GM18909 (cell line): ENCODE results near the gene BRWD1.
"Not testable (repeated sequence)": the region's sequence is repeated elsewhere in the genome, so short reads cannot be mapped to it uniquely, and the experiment has no call there.

Experiments used
- ATAC-seq: cut with Tn5 transposase; IDR thresholded peaks from one replicate; pipeline ENCODE4 v1.9.1; 2021; ENCODE audit warnings: mild to moderate bottlenecking; ENCODE audit not compliant: unreplicated experiment, poor library complexity

Gene BRWD1

DNA sequence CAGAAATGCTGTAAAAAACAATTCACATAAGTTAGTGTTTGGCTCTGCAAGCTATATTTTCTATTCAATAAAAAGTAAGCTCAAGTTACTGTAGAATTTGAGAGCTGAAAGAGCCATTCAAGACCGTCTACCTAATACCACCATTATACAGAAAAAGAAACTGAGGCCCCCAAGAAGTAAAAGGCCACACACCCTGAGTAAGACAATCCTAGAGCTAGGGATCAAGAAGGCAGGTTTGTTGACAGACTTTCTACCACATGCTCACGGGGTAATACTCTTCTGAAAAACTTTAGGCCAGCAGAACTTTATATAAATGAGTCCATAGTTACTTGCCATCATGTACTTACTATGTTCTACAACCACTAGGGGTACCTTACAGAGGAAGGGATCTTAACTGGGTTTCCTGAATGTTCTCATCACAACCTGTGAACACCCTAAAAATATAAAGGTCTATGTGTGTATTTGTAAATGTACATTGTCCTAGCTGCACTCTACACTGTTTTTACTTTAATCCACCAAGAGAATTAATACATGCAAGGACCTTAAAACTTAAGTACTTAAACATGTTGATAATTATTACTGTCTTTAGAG is 132.9 kb downstream of the BRWD1 start:
- no peak for ATAC-seq

DNA sequence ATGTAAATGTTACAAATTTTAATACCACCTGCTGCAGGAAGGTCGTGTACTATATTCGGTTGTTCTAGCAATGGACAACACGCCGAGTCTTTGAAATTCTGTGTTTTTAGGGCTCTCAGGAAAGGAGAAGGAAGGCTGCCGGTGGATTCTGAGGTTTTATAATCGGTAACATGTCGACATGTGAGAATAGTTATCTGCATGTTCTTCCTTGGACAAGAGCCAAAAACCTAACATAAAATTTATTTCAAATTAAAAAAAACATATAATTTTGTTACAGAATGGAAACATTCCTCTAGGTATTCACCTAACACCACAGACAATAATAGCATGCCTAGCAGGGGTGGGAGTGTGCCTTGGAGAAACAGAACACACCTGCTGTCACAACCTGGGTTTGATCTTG is 135.0 kb downstream of the BRWD1 start:
- no peak for ATAC-seq

DNA sequence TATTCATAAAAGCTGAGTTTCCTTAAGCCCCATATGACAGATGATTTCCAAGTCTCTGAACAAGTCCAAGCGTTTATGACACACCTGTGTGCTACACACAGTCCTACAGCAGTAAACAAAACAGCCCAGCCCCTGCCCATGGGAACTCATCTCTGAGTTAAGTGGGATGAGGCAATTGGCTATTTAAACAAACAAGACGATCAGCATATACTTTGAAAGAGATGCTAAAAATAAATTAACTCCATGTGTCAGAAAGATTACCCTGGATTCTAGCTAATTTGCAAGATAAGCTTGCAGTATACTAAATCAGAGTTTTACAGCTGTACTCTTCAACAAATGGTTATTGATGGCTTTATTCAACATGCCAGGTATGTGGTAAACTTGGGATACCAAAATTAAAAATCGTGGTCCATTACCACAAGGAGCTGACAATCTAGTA is 137.1 kb downstream of the BRWD1 start:
- no peak for ATAC-seq

DNA sequence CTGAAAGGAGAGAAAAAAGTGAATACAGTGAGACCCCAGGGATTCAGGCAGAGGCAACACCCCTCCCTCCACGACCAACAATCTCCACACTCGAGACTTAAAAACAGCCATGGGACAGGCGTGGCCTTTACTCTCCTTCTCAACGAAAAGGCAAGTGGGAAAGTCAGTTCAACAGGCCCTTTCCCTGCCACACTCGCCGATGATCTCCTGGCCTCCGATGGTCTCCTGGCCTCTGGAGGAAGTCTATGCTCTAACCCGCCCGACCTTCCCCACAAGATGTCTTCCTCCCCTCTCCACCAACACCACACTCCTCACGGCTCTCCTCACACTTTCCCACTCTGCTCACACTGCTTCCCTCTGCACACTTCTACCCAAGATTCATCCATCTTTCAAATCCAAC is 137.8 kb downstream of the BRWD1 start:
- ATAC-seq, result no peak

DNA sequence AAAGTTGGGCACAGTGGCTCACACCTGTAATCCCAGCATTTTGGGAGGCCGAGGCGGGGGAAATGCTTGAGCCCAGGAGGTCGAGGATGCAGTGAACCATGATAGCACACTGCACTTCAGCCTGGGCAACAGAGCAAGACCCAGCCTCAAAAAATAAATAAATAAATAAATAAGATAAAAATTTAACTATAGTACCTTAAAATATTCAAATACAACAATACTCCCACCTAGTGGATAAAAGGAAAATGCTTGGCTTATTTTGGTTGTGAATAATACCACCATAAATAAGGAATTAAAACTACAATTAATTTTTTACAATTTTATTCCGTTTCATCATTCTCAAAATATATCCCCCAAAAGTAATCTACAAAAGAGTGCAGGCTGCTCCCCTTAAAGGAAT is 138.3 kb downstream of the BRWD1 start:
- no peak for ATAC-seq

DNA sequence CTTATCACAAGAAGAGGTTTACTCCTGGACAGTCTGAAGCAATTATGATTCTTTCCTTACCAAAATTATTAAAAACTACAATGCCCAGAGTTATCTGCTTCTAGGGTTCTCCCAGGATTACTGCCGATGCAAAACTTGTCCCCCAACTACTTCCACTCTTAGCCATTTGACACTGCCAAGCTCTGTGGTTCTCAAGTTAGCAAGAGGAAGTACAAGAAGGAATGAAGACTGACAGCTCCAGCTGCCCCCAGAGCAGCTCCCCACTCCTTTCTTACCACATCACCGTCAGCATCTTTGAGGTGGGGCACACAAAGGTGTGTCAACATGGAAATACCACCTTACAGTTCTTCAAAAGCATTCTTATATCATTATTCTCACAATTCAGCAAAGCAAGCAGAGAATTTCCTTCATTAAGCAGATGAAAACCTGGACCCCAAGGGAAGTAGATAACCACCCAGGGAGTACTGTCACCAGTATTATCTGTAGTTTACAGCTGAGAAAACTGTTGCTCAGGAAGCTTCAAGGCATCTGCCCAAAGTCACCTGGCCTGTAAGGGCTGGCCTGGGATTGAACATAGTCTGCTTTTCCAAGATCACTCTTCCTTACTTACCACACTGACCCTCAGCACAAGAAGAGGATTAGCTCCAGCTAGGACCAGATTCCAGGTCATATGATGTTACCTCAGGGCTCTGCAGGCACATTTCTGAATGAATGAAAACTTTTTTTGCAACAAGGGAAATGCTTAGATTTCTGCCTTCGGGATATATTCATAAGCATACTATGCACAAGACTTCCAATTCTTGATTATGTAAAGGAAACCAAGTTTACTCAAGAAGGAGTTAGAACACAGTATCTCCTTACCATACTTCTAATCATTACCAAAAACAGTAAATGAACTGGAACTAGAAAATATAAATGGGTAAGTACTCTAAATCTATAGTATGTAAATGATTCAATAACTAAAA is 139.4 kb downstream of the BRWD1 start:
- no peak for ATAC-seq

DNA sequence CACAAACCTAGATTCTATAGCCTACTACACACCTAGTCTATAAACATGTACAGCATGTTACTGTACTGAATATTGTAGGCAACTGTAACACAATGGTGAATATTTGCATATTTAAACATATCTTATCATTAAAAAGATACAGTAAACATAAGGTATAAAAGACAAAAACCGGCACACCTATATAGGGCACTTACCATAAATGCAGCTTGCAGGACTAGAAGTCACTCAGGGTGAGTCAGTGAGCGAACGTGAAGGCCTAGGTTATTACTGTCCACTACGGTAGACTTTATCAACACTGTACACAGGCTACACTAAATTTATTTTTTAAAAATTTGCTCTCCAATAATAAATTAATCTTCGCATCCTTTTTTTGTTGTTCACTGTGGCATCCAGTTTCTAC is 143.5 kb downstream of the BRWD1 start:
- no peak for ATAC-seq

DNA sequence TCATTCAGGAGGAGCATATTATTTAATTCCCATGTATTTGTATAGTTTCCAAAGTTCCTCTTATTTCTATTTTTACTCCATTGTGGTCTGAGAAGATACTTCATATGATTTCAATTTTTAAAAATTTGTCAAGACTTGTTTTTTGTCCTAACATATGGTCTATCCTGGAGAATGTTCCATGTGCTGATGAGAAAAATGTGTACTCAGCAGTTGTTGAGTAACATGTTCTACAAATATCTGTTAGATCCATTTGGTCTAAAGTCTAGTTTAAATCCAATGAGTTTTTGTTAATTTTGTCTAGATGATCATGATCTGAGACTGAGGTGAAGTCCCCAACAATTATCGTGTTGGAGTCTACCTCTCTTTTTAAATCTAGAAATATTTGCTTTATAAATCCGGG is 144.6 kb downstream of the BRWD1 start:
- ATAC-seq, result no peak

DNA sequence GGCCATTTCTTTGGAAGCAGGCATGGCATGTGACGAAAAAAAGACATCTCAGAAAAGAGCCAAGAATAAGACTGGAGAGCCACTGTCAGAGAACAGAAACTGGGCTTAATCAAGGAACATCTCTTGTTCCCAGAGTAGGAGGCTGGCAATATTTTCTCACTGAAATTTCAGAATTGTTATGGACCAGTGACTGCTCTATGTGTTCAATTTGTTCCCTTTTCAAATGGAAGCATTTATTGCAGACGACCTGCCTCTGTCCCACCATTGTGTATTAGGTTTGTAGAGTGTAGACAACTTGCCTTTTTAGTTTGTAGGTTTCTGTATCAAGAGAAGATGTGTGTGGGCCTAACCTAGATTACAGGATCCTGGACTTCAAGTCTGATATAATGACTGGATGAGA is 148.9 kb downstream of the BRWD1 start:
- no peak for ATAC-seq

DNA sequence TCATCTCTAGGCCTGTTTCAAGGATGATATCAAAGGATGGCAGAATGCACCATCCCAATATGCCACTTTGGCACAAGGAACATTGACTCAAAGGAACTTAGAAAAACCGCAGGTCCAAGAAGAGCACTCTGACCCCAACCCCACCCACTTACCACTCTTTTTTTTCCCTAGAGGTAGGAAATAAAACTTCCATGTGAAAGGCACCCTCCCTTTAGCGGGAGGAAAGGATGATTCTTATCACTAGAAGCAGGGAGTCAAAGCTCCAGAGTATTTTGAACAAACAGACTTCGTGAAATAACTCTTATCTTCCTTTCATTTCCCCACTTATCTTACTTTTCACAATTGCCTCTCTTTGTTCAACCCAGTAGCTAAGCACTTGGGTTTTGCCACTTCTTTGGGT is 152.4 kb downstream of the BRWD1 start:
- ATAC-seq, result no peak

DNA sequence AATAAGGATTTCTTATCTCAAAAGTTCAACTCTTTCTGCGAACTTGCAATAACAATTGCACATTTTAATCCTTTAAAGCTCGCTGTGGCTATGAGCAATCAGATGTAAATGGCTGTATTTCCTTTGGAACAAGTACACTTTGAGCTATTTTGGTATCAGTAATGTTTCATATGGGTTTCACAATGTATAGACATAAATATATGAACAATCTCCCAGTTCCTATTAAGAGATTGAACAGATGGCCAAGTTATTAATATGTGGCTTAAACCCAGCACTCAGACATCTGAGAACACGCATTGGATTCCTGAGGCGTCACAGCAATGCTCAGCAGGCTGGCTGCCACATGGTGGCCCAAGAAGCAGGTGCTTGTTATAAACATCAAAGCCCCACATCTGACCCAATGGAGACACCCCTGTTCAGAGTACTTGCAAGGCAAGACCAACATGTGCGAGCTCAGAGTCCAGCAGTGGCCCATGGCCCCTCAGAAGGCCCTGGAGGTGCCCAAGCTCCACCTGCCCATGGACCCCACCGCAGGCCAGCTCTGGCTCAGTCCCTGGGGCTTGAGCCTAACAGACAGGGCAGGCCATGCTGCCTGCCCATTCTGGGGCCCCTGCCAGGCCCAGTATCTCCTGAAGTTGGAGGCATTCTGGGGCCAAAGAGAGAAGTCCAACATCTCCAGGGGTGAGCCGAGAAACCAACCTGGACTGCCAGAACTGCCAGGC is 153.9 kb downstream of the BRWD1 start:
- ATAC-seq, result no peak

DNA sequence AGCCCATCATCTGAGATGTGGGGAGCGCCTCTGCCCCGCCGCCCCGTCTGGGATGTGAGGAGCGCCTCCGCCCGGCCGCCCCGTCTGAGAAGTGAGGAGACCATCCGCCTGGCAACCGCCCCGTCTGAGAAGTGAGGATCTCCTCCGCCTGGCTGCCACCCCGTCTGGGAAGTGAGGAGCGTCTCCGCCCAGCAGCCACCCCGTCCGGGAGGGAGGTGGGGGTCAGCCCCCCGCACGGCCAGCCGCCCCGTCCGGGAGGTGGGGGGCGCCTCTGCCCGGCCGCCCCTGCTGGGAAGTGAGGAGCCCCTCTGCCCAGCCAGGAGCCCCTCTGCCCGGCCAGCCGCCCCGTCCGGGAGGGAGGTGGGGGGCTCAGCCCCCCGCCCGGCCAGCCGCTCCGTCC is 156.2 kb downstream of the BRWD1 start:
- ATAC-seq, result not testable (repeated sequence)

DNA sequence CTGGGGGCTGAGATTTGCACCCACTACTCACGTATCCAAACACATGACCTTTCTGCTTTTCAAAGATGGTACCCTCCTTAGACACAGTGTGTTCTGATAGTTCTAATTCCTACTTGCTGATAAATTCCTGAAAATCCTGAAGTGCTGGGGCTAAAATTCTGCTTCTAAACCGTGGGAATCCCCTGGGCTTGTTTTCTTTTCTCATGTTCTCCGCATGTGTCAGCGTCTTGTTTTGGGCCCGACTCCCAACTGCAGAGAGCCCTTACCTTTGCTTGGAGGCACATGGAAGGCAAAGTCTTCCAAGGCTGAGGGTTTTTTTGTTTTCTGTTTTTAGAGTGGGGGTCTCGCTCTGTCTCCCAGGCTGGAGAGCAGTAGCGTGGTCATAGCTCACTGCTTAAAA is 157.4 kb downstream of the BRWD1 start:
- ATAC-seq, result no peak

DNA sequence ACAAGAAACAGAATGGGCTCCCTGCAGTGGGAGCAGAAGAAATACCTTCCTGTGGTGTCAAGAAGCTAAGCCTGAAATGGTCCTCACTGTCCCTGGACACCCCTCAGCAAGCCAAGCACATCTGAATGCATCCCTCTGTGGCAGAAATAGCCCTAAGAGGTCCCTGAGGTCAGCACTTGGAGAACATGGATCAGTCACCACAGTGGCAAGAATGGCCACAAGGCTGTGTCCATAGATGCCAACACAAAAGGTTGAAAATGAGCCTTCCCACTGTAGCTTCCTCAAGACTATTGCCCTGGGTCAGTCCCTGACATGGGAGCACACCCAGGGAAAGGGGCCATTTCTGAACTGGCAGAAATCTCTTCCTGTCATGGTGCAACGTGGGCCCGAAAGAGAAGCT is 157.9 kb downstream of the BRWD1 start:
- no peak for ATAC-seq

DNA sequence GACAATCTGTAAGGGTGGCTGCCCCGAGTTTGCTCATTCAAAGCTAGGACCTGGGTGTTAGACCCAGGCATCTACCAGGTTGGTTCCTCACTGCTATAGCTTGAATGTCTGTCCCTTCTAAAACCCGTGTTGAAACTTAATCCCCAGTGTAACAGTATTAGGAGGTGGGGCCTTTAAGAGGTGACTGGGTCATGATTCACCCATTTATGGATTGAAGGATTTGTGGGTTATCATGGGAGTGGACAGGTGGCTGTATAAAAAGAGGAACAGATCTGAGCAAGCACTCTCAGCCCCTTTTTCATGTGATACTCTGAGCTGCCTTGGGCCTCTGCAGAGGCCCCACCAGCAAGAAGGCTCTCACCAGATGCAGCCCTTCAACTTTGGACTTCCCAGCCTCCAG is 159.6 kb downstream of the BRWD1 start:
- ATAC-seq, result no peak

DNA sequence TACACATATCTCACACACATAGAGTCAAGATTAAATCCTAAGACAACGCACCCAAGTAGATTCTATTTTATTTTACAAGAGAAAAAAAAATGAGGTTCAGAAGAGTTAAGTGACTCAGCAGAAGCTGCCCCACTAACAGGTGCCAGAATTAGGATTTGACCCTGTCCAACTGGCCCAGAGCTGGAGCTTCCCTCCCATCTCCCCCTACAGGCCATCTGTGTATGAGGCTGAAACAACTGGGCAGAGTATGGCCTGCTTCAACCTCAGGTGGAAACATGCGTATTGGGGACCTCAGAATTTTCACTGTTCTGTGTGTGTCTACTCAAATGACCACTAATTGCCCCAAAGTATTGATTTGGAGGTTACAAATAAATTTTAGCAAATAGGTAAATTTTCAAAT is 160.1 kb downstream of the BRWD1 start:
- ATAC-seq, result no peak

DNA sequence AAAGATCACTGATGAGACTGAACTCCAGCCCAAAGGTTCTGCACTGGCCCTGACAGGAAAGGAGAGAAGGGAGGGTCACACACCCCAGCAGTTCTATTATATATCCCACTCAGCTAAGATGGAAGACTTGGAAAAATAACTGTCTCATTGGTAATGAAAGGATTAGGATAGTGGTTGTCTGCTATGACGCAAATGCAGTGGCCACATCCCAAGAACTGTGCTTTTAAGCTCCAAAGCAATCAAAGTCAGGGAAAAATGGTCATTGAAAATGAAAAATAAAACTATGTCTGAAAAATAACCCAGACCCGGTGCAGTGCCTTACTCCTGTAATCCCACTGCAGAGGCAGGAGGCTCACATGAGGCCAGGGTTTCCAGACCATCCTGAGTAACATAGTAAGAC is 161.2 kb downstream of the BRWD1 start:
- ATAC-seq, result no peak

DNA sequence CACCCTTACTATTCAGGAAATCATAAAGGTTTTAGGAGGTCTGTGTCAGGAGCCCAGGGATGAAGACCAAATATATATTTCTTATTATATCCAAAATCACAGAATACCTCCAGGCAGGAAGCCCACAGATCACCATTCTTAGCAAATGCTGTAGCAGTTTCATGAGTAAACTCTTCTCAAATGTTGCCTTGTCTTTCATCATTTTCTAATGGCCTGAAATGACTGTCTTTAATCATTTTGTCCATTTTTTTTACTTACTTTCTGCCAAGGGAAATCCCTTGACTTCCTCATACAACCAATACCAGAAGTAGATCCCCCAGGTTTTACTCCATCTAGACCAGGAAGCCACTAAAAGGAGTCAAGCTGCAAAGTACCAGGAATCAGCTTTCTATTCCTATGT is 162.6 kb downstream of the BRWD1 start:
- no peak for ATAC-seq

DNA sequence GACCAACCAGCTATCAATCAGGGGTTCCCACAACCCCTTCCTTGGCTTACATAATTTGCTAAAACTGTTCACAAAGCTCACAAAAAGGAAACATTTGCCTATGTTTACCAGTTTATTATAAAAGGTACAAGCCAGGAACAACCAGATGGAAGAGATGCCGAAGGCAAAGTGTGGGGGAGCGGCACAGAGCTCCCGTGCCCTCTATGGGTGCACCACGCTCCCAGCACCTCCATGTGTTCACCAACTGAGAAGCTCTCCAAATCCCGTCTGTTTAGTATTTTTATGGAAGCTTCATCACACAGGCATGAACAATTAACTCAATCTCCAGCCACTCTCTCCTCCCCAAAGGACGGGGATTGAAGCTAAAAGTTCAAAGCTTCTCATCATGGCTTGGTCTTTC is 163.1 kb downstream of the BRWD1 start:
- ATAC-seq, result no peak

DNA sequence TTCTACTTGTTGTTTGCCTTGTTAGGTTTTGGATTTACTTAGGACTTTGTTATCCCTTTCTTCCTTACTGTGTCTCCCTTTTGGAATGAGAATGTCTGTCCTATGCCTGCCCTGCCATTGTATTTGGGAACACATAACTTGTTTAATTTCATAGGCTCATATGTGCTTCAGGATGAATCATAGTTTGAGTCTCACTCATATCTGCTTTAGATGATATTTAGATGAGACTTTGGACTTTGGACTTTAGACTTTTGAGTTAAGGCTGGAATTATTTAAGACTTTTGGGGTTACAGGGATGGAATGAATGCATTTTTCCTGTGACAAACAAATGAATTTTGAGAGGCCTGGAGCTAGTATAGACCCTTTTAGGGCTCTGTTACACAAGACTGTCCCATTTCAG is 163.6 kb downstream of the BRWD1 start:
- no peak for ATAC-seq

DNA sequence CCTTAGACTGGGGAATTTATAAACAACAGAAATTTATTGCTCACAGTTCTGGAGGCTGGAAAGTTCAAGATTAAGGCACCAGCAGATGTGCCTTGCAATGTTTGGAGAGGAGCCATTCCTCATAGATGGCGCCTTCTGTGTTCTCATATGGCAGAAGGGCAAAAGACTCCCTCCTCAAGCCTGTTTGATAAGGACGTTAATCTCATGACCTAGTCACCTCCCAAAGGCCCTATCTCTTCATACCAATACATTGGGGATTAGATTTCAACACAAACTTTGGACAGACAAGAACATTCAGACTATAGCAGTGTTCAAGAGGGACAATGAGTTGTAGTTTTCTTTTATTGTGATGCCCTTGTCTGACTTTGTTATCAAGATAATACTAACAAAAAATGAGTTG is 164.5 kb downstream of the BRWD1 start:
- ATAC-seq, result no peak
